Naive B cell (primary cell): ENCODE results near the gene ATP8A1. TPM values are rescaled to one million over a fixed set of nuclear protein-coding genes. Genes with fewer than 3 reads are reported as not detected.
"Not testable (repeated sequence)": the region's sequence is repeated elsewhere in the genome, so short reads cannot be mapped to it uniquely, and the experiment has no call there.

Experiments
- ATAC-seq, 2 donors: fragments of 150-1000 bp; cut with Tn5 transposase; 2 replicates each; pipeline ENCODE4 v1.10.0; 2021; ENCODE audit warnings: low read depth in 2 of 2, mild to moderate bottlenecking in 2 of 2, moderate library complexity in 2 of 2
- DNase-seq: peaks from one replicate; pipeline ENCODE4 v3.0.0; 2022
- H3K27ac Mint-ChIP-seq, 6 donors: one replicate each; pipeline ENCODE4 v1.8.0; 2020 to 2022; ENCODE audit warnings: mild to moderate bottlenecking in 6 of 6, mixed read lengths in 6 of 6, moderate library complexity in 5 of 6, inconsistent platforms in 2 of 6
- H3K27me3 Mint-ChIP-seq, 3 donors: one replicate each; pipeline ENCODE4 v1.8.0; 2021 to 2022; ENCODE audit warnings: mixed read lengths in 3 of 3, mild to moderate bottlenecking in 1 of 3
- H3K36me3 Mint-ChIP-seq, 2 donors: one replicate each; pipeline ENCODE4 v1.8.0; 2020 to 2022; ENCODE audit warnings: mixed read lengths in 2 of 2, inconsistent platforms in 1 of 2, mild to moderate bottlenecking in 1 of 2
- H3K4me1 Mint-ChIP-seq, 3 donors: one replicate each; pipeline ENCODE4 v1.8.0; 2020 to 2022; ENCODE audit warnings: mixed read lengths in 3 of 3, inconsistent platforms in 1 of 3, mild to moderate bottlenecking in 1 of 3, moderate library complexity in 1 of 3
- H3K4me3 Mint-ChIP-seq, 8 donors: one replicate each; pipeline ENCODE4 v1.8.0; 2020 to 2022; ENCODE audit warnings: mild to moderate bottlenecking in 8 of 8, mixed read lengths in 8 of 8, moderate library complexity in 8 of 8, inconsistent platforms in 2 of 8
- H3K9me3 Mint-ChIP-seq, 7 donors: one replicate each; pipeline ENCODE4 v1.8.0; 2020 to 2022; ENCODE audit warnings: mixed read lengths in 7 of 7, mild to moderate bottlenecking in 5 of 7, inconsistent platforms in 2 of 7, moderate library complexity in 1 of 7
- polyA plus RNA-seq, 6 donors: library from polyadenylated mRNA; unstranded; fragments of 300-500 nt; fragmentation: Illumina TruSeq; gene quantifications; one replicate each; pipeline ENCODE4 v1.2.3, GENCODE V29; 2021; ENCODE audit warnings: low read depth in 6 of 6

The ATP8A1 gene
- polyA plus RNA-seq = 10 to 100 TPM; 16.7 to 31.0 (median 22.2) TPM

DNA sequence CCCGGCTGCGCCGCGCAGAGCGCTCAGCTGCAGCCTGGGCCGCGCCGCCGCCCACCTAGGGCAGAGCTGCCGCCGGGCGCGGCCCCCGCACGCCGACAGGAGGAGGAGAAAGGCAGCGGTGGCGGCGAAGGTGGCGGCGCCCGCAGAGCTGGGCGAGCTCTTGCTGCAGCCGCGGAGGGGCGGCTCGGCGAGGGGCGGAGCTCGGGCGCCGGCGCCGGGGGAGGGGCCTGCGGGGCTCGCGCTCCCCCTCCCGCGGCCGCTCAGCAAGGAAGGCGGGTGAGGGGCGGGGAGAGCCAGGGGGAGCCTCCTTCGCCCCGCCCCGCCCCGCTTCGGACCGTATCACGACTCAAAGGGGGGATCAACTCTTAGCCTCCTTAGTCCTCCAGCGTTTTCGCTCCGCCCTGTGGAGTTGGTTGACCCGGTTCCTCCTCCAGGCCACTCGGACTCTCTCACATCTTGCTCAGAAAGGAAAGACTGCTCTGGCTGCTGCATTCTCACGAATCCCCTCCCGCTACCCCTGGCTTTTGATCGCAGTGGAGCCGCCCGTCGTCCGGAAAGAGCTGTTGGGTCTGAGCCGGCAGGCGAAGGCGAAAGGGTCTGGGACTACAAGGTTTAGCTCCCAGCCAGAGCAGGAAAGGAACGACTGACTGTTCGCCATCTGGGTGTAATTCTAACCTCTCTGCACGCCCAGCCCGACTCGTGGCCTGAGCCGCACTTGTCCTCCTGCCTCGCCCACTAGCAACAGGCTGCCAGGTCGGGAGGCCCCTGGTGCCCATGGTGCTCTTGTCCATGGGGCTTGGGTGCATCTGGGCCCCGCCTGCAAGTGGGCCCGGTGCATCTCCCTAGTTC is at the start of gene ATP8A1:
TSS of gene ATP8A1 (minus strand) at position 162 of the 849 bp plus-strand sequence. CDS start 232 bp downstream, outside the sequence.
- Mint-ChIP-seq H3K36me3 (peaks cover 12 to 17% of the 10 kb centered on the region in 2 donors), H3K27ac (peak within 1 kb of the TSS; percentile 97 to 100 (median 98)), H3K27me3 (no peaks in the 10 kb centered on the region), H3K4me3 (peak within 1 kb of the TSS; percentile 96 to 100 (median 99)), H3K4me1 (peaks cover 33 to 43% (median 34%) of the 10 kb centered on the region in 3 donors), H3K9me3 (peaks cover 0 to 7% (median 5%) of the 10 kb centered on the region in 7 donors)
- DNase-seq (peak; percentile 93), ATAC-seq (peak; percentile 81 to 84)

DNA sequence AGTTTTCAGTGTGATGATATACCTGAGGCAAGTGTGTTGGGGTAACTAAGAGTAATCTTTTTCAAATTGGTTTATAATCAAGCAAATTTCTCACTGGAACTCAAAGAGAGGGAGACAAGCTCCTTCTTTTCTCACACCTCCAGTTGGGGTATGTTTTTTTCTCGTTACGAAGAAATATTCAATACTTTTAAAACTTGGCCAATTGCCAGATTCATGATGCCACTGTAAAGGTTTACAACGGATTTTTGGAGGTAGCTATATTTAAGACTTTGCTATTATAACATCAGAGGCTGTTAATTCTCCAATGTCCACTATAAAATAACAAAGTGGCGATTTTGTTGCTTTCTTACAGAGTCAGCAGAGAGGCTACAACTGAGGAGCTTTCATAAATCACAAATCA is 49.2 kb upstream of the ATP8A1 start:
- Mint-ChIP-seq H3K4me3 (no peak overlapping the region), H3K9me3 (peaks cover 0 to under 1% (median 0%) of the 10 kb centered on the region in 7 donors), H3K36me3 (no peaks in the 10 kb centered on the region), H3K4me1 (no peaks in the 10 kb centered on the region), H3K27ac (no peak overlapping the region), H3K27me3 (peaks cover 0 to 13% (median 13%) of the 10 kb centered on the region in 3 donors)
- DNase-seq = no peak
- no peak for ATAC-seq

DNA sequence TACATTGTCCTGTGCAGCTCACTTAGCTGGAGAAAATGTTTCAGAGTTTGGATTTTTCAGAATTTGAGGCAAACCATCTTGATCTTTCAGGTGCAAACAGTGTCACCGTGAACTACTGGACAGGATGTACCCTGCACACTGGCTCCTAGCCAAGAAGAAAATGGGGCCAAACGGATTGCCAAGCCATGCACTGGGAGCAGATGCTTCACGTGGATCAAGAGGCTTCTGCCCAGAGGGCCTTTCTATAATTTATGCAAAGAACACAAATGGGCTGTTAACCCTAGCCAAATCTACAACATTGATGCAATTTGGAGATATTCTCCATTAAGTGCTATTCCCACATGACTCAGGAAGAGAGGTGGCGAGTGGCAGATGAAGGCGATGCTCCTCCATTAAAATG is 46.9 kb upstream of the ATP8A1 start:
- H3K27ac Mint-ChIP-seq = peak overlapping the region in 1 of 6 donors; percentile 11
- no peak for ATAC-seq

DNA sequence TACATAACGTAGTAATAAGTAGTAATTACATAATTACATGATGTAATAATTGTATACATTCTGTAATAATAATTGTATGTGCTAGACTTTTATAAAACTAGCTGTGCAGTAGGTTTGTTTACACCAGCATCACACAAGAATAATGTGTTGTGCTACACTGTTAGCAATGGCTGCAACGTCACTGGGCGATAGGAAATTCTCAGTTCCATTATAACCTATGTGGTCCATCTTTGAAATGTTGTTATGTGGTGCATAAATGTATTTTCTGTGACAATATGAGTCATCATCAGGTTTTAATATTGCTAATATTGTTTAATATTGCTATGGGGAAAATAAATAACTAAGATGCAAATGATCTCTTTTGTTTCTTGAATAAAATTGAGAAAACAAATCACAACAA is 46.0 kb upstream of the ATP8A1 start:
- Mint-ChIP-seq H3K4me3 (no peak overlapping the region), H3K27me3 (no peaks in the 10 kb centered on the region), H3K27ac (no peak overlapping the region), H3K36me3 (no peaks in the 10 kb centered on the region), H3K4me1 (peaks cover 0 to 3% (median 0%) of the 10 kb centered on the region in 3 donors), H3K9me3 (peaks cover 0 to 19% (median 7%) of the 10 kb centered on the region in 7 donors)
- ATAC-seq (no peak), DNase-seq (no peak)

More for the DNA sequence above, 46.9 kb upstream of the ATP8A1 start:
- peaks cover 0 to 11% (median 6%) of the 10 kb centered on the region in 7 donors for H3K9me3 Mint-ChIP-seq
- H3K4me1 Mint-ChIP-seq = no peaks in the 10 kb centered on the region
- H3K27me3 Mint-ChIP-seq = peaks cover 0 to 8% (median under 1%) of the 10 kb centered on the region in 3 donors
- H3K36me3 Mint-ChIP-seq = no peaks in the 10 kb centered on the region
- no peak overlapping the region for H3K4me3 Mint-ChIP-seq
- no peak for DNase-seq

DNA sequence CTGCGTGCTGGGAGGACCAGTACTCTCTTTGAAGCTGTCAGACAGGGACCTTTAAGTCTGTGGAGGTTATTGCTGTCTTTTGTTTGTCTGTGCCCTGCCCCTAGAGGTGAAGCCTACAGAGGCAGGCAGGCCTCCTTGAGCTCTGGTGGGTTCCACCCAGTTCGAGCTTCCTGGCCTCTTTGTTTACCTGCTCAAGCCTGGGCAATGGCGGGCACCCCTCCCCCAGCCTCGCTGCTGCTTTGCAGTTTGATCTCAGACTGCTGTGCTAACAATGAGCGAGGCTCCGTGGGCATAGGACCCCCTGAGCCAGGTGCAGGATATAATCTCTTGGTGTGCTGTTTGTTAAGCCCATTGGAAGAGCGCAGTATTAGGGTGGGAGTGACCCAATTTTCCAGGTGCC is 44.9 kb upstream of the ATP8A1 start:
- H3K36me3 Mint-ChIP-seq, DNase-seq, H3K27ac Mint-ChIP-seq: not testable (repeated sequence)

DNA sequence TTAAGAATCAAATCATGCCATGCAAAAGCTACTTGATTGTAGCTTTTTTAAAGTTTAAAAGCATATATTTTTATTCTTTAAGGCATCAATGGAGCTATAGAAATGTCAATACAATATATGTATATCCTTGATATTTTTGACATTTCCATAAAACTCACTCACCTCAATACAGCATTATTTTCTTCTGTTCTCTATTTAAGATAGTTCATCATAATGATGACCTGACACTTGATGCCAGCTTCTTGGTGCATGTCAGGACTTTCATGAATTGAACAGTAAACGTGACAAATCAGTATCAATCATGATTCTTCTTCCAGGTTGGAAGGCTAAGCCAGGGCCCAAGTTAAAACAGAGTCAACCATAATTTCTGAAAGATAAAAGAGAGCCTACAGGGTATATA is 33.6 kb upstream of the ATP8A1 start:
- H3K4me1 Mint-ChIP-seq = peaks cover 0 to 2% (median 1%) of the 10 kb centered on the region in 3 donors
- H3K4me3 Mint-ChIP-seq = no peak overlapping the region
- H3K9me3 Mint-ChIP-seq = peaks cover 0 to 1% (median 0%) of the 10 kb centered on the region in 7 donors
- no peak for ATAC-seq
- H3K27me3 Mint-ChIP-seq = no peaks in the 10 kb centered on the region
- H3K27ac Mint-ChIP-seq = no peak overlapping the region
- no peaks in the 10 kb centered on the region for H3K36me3 Mint-ChIP-seq
- no peak for DNase-seq

More for the DNA sequence above, 44.9 kb upstream of the ATP8A1 start:
- not testable (repeated sequence) for H3K4me1 Mint-ChIP-seq, H3K27me3 Mint-ChIP-seq, ATAC-seq, H3K4me3 Mint-ChIP-seq
- peaks cover 0 to 24% (median 8%) of the 10 kb centered on the region in 7 donors for H3K9me3 Mint-ChIP-seq

DNA sequence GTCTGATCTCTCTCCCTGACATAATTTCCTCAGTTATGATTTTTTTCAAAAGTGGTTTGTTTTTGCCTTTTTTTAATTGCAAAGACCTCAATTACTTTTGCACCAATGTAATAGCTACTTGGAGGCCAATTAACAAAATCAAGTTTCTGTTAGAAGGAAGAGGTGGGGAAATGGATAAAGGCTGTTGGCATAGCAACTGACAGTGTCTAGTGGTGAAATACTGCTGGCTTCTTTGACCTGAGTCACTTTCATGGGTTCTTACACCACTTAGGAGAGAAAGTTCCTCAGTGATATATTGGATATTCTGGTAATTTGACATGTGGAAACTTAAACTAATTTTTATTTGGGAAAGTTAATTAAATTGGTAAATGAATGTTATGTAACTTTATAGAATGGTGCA is 26.5 kb upstream of the ATP8A1 start:
- Mint-ChIP-seq H3K27me3 (no peaks in the 10 kb centered on the region), H3K9me3 (peaks cover 0 to 4% (median 0%) of the 10 kb centered on the region in 7 donors), H3K4me3 (no peak overlapping the region), H3K36me3 (no peaks in the 10 kb centered on the region), H3K27ac (no peak overlapping the region), H3K4me1 (peaks cover 11 to 14% (median 13%) of the 10 kb centered on the region in 3 donors)
- DNase-seq (no peak), ATAC-seq (no peak)

DNA sequence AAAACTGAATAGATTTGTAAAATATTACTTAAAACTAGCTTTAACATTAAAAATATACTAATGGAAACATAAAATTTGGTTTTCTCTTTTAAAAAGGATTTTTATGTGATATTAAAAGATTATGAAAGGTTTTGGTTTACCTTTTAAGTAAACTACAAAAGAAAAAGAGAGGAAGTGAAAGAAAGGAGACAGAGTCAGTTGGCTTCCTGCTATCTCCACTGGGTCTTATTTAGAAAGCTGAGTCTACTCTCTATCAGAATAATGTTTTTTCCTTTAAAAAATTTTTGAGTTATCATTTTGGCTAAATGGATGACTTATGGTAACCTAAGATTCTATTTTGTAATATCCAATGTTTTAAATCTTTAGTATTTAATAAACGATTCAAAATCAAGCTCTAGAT is 21.6 kb upstream of the ATP8A1 start:
- H3K27ac Mint-ChIP-seq = peak overlapping the region in 1 of 6 donors; percentile 15
- DNase-seq = peak; percentile 32
- no peaks in the 10 kb centered on the region for H3K36me3 Mint-ChIP-seq
- no peak overlapping the region for H3K4me3 Mint-ChIP-seq
- peak; percentile 50 to 61 for ATAC-seq
- H3K9me3 Mint-ChIP-seq = peaks cover 0 to 1% (median 0%) of the 10 kb centered on the region in 7 donors
- H3K4me1 Mint-ChIP-seq = peaks cover 0 to 9% (median 0%) of the 10 kb centered on the region in 3 donors
- no peaks in the 10 kb centered on the region for H3K27me3 Mint-ChIP-seq

DNA sequence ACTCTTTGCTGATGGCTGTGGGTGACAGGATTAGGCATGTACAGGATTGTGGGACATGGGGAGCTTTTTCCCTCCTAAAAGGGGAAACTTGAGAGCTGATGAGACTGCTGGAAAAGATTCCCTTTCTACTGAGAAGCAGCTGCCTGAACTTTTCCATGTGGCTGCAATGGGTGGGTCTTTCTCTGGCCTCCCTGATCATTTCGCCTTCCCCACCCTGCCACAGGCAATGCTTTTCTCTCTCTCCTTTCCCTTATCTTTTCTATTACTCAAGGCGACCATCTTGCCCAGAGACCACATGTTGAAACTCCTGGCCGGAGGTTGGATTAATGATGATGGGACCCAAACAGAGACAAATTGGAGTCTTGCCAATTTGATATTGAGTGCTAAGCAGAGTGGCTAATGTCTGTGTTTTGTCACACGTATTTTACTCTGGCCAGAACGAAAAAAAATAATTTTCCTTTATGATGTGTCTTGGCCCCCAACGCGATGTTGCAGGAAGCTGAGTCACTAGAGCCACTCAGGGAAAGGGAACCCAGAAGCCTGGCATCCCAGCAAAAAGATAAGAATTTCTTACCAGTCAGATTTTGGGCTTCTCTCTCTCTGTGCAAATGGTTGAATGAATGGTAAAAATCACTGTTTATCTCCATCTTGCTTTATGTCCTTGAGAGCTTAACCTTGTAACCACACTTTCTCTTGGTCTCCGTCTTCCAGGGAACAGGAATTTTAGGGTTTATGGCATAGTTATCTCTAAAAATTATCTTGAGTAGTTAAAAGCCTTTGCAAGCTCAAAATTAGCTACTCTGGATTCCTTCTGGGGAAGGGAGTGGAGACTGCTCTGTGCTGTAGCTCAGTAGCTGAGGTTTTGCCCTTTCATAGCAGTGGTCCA is 19.4 kb upstream of the ATP8A1 start:
- H3K4me1 Mint-ChIP-seq = peaks cover 4 to 19% (median 15%) of the 10 kb centered on the region in 3 donors
- no peaks in the 10 kb centered on the region for H3K36me3 Mint-ChIP-seq
- DNase-seq (no peak), ATAC-seq (no peak)
- H3K9me3 Mint-ChIP-seq = peaks cover 0 to 1% (median 0%) of the 10 kb centered on the region in 7 donors
- no peak overlapping the region for H3K4me3 Mint-ChIP-seq
- no peaks in the 10 kb centered on the region for H3K27me3 Mint-ChIP-seq
- H3K27ac Mint-ChIP-seq = peak overlapping the region in 1 of 6 donors; percentile 54

DNA sequence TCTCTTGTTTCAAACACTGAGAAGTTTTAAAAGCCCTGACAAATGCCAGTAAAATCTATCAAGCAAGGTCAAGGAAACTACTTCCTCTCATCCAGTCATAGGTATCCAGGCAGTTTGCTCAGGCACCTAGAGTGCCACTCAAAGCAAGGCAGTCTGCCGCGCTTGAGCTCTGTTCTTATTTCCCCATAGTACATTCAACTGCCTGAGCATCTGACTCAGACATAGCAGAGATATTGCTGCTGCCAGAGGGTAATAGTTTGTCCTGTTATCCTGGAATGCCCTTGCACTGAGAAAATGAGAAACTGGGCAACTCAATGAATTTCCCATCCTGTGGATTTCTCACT is 16.1 kb upstream of the ATP8A1 start:
- H3K4me1 Mint-ChIP-seq = peaks cover 6 to 17% (median 11%) of the 10 kb centered on the region in 3 donors

DNA sequence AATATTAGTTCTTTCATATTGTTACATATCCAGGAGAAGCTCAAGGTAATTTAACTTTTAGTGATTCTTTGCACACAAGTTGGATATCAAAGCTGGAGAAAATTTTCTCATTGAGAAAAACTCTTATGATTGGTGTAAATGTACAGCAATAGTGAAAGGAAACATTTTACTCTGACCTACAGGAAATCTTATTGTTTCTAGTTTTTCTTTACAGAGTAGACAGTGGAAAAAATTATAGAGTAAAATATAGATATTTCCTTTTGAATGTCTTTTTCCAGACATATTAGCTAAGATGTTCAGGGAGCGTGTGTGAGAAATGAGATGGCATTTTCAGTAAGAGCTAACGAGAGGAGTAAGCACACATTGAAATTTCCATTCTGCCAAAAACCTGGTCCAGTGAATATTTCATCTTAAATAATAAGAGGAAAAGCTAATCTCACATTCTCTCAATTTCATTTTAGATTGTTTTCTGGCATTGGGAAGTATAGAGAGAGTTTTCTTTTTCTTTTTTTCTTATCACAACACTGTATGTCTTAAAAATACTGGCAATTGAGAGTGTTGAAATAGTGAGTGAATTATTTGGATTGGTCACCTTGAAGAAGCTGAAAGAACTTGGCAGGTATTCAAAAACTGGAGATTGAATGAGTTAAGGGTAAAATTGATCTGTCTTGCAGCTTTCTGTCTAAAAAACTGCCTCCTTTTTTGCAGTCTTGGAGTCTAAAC is 15.6 kb upstream of the ATP8A1 start:
- no peak for ATAC-seq
- no peaks in the 10 kb centered on the region for H3K9me3 Mint-ChIP-seq
- no peak for DNase-seq
- H3K27ac Mint-ChIP-seq = peak overlapping the region in 3 of 6 donors; percentile 23 to 73 (median 28)
- no peaks in the 10 kb centered on the region for H3K27me3 Mint-ChIP-seq
- H3K36me3 Mint-ChIP-seq = no peaks in the 10 kb centered on the region
- peaks cover 6 to 17% (median 10%) of the 10 kb centered on the region in 3 donors for H3K4me1 Mint-ChIP-seq
- no peak overlapping the region for H3K4me3 Mint-ChIP-seq

More for the DNA sequence above, 16.1 kb upstream of the ATP8A1 start:
- peak overlapping the region in 2 of 6 donors; percentile 28 to 73 for H3K27ac Mint-ChIP-seq
- ATAC-seq (peak; percentile 86 to 90), DNase-seq (no peak)
- H3K36me3 Mint-ChIP-seq = no peaks in the 10 kb centered on the region
- no peak overlapping the region for H3K4me3 Mint-ChIP-seq
- H3K9me3 Mint-ChIP-seq = no peaks in the 10 kb centered on the region
- no peaks in the 10 kb centered on the region for H3K27me3 Mint-ChIP-seq

DNA sequence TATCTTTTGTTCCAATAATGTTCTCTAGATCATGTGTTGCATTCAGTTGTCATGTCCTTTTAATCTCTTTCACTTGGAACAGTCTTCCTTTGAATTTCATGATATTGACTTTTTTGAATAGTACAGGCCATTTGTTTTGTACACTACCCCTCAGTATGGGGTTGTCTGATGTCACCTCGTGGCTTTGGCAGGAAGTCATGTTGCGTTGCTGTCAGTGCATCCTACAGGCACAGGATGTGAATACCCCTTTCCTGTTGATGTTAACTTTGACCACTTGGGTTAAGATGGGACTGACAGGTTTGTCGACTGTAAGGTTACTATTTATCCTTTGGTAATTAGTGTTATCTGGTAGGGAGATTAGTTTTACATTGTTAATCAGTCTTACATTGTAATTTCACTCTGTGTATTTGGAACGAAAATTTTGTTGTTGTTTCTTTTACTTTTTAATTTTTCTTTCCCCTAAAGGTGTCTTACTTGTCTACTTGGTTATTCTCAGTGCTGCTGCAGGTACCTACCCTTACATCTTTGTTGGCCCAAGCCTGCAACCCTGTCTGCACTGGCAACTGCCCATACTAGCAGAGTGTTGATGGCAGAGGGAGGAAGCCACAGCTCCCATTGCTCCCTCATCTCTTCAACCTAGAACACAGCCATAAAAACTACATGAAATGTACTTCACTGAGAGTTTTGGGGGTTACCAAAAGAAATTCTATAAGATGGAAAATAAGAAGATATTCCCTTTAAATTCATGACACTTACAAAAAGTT is 14.7 kb upstream of the ATP8A1 start:
- Mint-ChIP-seq H3K27ac (peak overlapping the region in 2 of 6 donors; percentile 4 to 23), H3K36me3 (no peaks in the 10 kb centered on the region), H3K27me3 (no peaks in the 10 kb centered on the region), H3K9me3 (no peaks in the 10 kb centered on the region), H3K4me3 (no peak overlapping the region), H3K4me1 (peaks cover 6 to 17% (median 10%) of the 10 kb centered on the region in 3 donors)
- DNase-seq (no peak), ATAC-seq (peak; percentile 63 to 72)
